MM.1S (cell line): ENCODE results near the gene BOK.

ENCODE experiments used
- CTCF ChIP-seq: fragments of 300-600 bp; sonication (generic); IDR thresholded peaks from 2 replicates; pipeline ENCODE4 v1.5.1; 2016; ENCODE audit warnings: antibody characterized with exemption, low read length, mixed read lengths
- EZH2 ChIP-seq: fragments of 300-600 bp; sonication (generic); optimal IDR thresholded peaks from 2 replicates; pipeline ENCODE3; 2017; ENCODE audit warnings: low read depth, mild to moderate bottlenecking, antibody characterized with exemption, low read length, mixed read lengths
- EZH2phosphoT487 ChIP-seq: fragments of 300-600 bp; sonication (generic); IDR thresholded peaks from 2 replicates; pipeline ENCODE4 v1.6.1; 2018; ENCODE audit warnings: antibody characterized with exemption, low read length

GRCh38 chr2:241538838-241539615 lies 19.5 kb upstream of the BOK start:
- TF ChIP-seq EZH2 (no peak), CTCF (no peak), EZH2phosphoT487 (no peak)
